ENCODE measurements around the gene CPTP.

Gene CPTP

DNA sequence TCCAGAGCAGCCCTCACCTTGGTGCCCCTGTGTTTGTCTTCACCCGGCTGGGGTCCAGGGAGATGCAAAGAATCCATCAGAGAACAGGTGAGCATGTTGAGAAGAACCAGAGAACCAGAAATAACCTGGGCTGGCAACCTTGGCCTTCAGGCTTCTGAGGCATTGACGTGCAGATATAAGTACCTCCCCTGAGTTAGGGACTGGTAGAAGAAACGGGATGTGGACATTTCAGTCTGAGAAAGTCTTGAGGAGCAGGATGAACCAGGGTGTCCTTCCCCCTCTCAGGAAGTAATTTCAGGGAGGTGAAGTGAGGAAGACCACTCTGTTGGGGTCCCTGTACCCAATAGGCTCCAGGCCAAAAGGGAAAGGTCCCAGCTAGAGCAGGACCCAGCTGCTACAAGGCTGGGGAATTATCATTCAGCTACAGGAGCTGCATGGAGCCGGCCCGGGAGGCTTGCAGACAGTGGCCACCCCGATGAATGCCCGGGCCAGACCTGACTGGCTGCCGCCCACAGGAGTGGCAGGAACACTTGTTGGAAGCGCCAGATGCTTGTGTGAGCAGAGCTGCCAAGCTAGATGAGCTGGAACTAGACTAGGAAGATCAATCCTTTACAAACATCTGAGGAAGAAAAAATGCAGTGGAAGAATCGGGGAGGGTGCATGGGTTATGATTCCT lies 52.1 kb downstream of the CPTP start:
- TF ChIP-seq, protein P1, sequence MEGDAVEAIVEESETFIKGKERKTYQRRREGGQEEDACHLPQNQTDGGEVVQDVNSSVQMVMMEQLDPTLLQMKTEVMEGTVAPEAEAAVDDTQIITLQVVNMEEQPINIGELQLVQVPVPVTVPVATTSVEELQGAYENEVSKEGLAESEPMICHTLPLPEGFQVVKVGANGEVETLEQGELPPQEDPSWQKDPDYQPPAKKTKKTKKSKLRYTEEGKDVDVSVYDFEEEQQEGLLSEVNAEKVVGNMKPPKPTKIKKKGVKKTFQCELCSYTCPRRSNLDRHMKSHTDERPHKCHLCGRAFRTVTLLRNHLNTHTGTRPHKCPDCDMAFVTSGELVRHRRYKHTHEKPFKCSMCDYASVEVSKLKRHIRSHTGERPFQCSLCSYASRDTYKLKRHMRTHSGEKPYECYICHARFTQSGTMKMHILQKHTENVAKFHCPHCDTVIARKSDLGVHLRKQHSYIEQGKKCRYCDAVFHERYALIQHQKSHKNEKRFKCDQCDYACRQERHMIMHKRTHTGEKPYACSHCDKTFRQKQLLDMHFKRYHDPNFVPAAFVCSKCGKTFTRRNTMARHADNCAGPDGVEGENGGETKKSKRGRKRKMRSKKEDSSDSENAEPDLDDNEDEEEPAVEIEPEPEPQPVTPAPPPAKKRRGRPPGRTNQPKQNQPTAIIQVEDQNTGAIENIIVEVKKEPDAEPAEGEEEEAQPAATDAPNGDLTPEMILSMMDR (IDR thresholded peaks at IDR 0.05; ENCODE audit: low read depth, low read length, missing control alignments): no peak
- H3K4me3 ChIP-seq (ENCODE audit: low read depth, low read length): no peak overlapping the region
- DNase-seq (ENCODE audit: low read depth): no peak

DNA sequence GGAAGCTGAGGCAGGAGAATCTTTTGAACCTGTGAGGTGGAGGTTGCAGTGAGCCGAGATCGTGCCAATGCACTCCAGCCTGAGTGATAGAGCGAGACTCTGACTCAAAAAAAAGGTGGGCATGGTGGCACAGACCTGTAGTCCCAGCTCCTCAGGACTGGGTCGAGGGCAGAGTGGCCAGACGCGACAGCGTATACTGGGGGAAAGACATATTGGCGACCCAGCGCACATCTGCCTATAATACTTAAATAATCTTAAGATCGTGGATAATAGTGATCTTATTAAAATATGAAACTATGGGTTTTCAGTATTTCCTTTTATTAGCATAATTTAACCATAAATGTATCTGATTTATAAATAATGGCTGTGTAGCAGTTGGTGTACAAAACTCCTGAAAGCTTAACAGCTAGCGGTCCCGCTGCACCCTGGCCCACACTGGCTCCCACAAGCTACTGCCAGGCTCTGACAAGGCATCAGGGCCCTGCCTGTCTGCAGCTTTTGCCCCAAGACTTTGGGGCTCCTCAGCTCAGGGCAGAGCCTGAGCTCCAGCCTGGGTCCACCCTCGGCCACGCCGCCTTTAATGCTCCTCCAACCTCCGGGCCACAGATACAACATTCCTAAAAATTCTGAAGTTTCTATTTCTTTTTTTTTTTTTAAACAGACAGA lies 53.1 kb downstream of the CPTP start:
- TF ChIP-seq, protein P1 (IDR thresholded peaks at IDR 0.05; ENCODE audit: low read depth, low read length, missing control alignments): no peak
- H3K4me3 ChIP-seq (ENCODE audit: low read depth, low read length): no peak overlapping the region
- DNase-seq (ENCODE audit: low read depth): no peak
